ENCODE data around the gene NOL3.

DNA sequence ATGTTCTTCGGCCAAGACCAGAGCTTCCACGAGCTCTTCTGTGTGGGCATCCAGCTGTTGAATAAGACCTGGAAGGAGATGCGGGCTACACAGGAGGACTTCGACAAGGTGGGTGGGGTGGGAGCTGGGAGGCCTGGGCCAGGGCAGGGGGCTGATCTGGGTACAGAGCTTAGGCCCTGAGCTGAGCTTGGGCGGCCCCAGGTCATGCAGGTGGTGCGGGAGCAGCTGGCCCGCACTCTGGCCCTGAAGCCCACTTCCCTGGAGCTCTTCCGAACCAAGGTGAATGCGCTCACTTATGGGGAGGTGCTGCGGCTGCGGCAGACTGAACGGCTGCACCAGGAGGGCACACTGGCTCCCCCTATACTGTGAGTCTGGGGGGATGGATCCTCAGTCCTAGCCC is 32.1 kb downstream of the NOL3 start:
- TF ChIP-seq POLR2A (IDR thresholded peaks at IDR 0.05), result no peak
- TF ChIP-seq, protein P1, sequence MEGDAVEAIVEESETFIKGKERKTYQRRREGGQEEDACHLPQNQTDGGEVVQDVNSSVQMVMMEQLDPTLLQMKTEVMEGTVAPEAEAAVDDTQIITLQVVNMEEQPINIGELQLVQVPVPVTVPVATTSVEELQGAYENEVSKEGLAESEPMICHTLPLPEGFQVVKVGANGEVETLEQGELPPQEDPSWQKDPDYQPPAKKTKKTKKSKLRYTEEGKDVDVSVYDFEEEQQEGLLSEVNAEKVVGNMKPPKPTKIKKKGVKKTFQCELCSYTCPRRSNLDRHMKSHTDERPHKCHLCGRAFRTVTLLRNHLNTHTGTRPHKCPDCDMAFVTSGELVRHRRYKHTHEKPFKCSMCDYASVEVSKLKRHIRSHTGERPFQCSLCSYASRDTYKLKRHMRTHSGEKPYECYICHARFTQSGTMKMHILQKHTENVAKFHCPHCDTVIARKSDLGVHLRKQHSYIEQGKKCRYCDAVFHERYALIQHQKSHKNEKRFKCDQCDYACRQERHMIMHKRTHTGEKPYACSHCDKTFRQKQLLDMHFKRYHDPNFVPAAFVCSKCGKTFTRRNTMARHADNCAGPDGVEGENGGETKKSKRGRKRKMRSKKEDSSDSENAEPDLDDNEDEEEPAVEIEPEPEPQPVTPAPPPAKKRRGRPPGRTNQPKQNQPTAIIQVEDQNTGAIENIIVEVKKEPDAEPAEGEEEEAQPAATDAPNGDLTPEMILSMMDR (IDR thresholded peaks at IDR 0.05), result no peak
